ENCODE results near the gene SSX2IP.
A peak's percentile ranks its signal among the peaks of the same experiment; 100 is the strongest.

SSX2IP gene

GRCh38 chr1:84711121-84711520 lies 20.9 kb upstream of the SSX2IP start:
- intact Hi-C loops (cut with DNase I) = no loop called here
- DNase-seq = no peak

- intact Hi-C loops (cut with DNase I) = no loop called here
- no peak for DNase-seq
Measured at GRCh38 chr1:84709131-84709530, 18.9 kb upstream of the SSX2IP start.

GRCh38 chr1:84708031-84708430 lies 17.8 kb upstream of the SSX2IP start:
- intact Hi-C loops (cut with DNase I) = no loop called here
- no peak for DNase-seq

GRCh38 chr1:84705513-84705912 lies 15.3 kb upstream of the SSX2IP start:
- no peak for DNase-seq
- intact Hi-C loops (cut with DNase I) = no loop called here

GRCh38 chr1:84704872-84705417 lies 14.7 kb upstream of the SSX2IP start:
- no peak for DNase-seq
- intact Hi-C loops (cut with DNase I) = no loop called here

DNA sequence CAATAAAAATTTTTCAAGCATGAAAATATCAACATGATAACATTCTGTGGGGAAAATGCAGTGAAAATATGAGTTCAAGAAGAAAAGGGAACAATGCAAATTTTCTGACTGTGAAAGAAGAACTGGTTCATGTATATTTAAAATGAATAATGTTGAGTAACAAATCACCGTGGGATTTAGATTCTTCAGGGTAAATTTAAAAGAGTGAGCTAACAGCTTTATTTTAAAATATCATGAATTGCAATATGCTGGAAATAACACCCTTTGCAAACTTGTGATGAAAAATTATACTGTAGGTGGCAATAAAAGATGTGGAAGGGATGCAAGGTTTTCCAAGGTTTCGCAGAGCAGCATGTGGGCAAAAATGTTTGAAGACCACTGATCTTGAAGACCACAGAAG lies 13.2 kb upstream of the SSX2IP start:
- intact Hi-C loops (cut with DNase I) = no loop called here
- no peak for DNase-seq

DNA sequence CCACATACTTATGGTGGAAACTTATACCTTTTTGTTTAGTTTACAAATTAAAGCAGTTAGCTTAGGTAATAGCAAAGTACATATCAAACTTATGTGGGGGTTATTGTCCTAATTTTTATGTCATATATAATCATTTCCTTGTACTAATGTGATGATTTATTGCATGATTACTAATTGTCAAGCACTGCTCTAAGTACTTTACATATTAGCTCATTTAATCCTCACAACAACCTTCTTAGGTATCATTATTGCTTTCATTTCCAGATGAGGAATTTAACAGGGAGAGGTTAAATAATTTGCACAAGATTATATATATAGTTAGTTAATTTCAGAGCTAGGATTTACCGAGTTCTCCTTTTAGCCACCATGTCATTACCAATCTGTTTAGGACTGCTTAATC lies 11.9 kb upstream of the SSX2IP start:
- intact Hi-C loops (cut with DNase I) = no loop called here
- no peak for DNase-seq

GRCh38 chr1:84701376-84701775 lies 11.1 kb upstream of the SSX2IP start:
- DNase-seq = no peak
- intact Hi-C loops (cut with DNase I) = no loop called here

DNA sequence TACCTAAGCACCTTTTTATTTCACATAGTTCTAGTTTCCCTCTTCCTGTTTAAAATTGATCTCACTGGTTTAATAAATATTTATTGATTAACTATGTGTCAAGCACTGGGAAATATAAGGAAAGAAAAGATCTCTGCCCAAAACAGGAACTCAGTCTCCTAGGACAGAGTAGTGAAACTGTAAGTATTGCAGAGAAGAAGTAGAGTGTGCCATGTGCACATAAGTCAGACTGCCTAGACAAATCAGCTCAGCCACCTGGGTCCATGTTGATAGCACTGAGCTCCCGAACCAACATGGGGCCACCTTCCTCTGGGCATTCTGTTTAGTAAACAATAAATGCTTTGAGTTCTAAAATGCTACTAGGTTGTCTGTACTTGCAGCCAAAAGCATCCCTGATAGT lies 9.8 kb upstream of the SSX2IP start:
- no peak for DNase-seq

DNA sequence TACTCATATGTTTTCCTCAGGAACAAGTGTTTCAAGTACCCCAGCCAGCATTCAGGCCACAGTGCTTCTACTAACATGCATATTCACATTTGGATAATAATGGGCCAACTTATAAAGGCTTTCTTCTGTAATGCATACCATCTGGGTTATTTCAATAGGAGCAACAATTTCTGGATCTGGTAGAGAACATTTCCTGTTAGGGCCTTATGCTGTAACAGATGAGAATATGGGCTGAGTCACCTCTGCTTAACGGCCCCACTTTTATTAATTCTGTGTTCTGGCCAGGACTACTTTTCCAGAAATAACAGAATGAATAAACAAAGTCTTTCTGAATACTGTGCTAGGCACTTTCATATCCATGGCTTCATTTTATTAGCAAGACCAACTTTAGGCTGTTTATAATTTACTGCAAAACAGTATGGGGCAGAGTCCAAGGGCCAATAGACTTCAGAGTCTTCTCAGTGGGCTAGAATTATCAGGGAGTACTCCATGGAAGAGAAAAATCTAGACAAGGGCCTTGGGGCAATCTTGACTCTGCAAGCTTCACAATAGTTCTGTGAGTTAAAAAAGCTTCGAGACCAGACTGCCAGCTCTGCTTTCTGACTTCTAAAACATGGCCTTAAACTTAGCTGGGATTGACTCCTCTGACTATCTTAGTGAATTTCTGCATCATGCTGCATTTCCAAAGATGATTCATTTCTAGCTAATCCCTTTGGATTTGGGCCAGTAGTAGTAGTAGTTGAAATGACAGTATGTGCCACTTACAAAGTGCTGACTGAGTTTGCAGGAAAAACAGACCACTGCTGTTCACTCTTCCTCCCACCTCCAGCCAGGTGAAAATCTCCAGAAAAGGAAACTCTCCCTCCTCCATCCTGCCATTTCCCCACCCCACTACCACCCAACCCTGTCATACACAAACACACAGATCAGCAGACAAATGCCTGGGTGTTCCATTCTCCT lies 8.2 kb upstream of the SSX2IP start:
- no peak for DNase-seq
- intact Hi-C loops (cut with DNase I) = no loop called here

More for the DNA sequence above, 9.8 kb upstream of the SSX2IP start:
- intact Hi-C loops (cut with DNase I) = no loop called here

- intact Hi-C loops (cut with DNase I) = no loop called here
- DNase-seq = no peak
Measured at GRCh38 chr1:84693785-84694184, 3.5 kb upstream of the SSX2IP start.

DNA sequence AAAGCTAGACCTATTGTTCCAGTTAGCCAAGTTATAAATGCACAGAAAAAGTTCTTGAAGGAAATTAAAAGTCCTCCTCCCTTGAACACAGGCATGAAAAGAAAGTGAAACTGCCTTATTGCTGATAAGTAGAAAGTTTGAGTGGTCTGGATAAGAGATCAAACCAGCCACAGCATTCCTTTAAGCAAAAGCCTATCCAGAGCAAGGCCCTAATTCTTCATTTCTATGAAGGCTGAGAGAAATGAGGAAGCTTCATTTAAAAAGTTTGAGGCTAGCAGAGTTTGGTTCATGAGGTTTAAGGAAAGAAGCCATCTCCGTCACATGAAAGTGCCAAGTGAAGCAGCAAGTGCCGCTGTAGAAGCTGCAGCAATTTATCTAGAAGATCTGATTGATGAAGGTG lies 2.7 kb upstream of the SSX2IP start:
- intact Hi-C loops (cut with DNase I) = no loop called here
- DNase-seq = no peak

GRCh38 chr1:84692391-84692790 lies 2.1 kb upstream of the SSX2IP start:
- intact Hi-C loops (cut with DNase I) = no loop called here
- DNase-seq = no peak

DNA sequence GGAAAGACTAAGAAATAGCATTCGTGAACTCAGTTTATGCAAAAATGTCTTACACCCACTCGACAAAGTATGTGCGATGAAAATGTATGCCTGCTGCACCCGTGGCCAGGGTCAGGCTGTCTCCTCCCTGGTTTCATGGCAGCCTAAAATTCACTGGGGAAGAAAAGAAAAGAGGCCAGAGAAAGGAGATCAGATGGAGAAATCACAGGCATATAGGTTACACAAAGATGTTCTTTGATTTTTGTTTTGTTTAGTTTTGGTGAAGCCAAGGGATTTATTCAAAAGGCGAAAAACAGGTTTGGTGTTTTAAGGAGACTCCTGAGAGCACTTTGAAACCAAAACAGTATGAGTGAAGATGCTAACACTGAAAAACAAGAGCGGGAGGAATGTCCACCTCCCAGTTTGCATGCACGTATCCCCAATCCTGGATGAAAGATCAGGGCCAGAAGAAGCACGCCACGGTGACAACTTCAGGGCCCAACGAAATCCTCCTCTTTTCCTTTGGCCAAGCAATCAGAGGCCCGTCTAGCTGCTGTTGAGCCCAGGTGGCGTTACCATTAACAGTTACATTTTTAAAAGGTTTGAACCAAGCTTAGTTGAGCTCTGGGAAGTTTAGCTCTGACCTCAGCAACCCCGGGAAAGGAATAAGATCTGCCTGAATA lies 992 bp upstream of the SSX2IP start:
- DNase-seq = no peak
- intact Hi-C loops (cut with DNase I) = no loop called here

DNA sequence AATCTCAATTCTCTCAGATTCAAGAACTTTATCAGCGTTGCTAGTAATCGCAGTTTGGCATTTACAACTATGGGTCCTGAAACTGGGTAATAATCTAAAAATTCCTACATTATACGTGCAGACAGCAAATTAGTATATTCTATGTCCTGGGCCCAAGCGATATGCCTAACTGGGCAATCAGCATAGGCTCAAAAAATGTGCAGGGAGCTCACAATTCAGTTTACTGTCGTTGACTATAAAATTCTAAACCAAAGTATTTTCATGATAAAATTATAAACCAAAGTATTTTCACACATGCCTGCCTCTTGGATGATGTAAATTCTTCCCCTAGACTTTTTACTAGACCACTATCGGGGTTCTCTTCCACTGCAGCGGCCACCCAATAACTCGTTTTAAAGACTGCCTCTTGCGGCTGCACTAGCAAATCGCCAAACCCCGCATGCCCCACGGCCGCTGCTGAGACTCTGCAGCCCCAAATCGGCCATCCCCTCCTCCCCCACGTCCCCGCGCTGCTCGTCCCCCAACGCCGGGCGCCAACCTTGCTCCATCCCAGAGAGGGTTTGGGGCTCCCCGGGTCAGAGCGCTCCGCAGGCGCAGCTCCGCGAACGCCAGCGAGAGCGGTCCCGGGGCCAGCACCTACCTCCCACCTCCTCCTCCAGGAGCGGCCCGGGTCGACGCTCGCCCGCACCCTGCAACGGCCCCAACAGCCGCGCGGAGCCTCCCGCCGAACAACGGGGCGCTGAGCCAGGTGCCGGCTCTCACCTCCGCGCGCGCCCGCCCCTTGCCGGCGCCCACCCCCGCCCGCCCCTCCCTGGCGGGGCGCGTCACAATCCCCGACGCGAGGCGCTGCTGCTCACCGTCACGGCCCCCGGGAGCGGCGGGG lies 506 bp downstream of the SSX2IP start:
- DNase-seq = peak; percentile 59 to 95 (median 72)
- intact Hi-C loops (cut with DNase I) = loop anchor here (5.0 to 10.0 kb wide), 2 partner anchors 65 to 67 kb away; no protein-coding TSS in a partner anchor

GRCh38 chr1:84688463-84689061 lies 1.7 kb downstream of the SSX2IP start:
- DNase-seq = no peak
- intact Hi-C loops (cut with DNase I) = loop anchor here (5.0 to 10.0 kb wide), 2 partner anchors 66 kb away; no protein-coding TSS in a partner anchor

DNA sequence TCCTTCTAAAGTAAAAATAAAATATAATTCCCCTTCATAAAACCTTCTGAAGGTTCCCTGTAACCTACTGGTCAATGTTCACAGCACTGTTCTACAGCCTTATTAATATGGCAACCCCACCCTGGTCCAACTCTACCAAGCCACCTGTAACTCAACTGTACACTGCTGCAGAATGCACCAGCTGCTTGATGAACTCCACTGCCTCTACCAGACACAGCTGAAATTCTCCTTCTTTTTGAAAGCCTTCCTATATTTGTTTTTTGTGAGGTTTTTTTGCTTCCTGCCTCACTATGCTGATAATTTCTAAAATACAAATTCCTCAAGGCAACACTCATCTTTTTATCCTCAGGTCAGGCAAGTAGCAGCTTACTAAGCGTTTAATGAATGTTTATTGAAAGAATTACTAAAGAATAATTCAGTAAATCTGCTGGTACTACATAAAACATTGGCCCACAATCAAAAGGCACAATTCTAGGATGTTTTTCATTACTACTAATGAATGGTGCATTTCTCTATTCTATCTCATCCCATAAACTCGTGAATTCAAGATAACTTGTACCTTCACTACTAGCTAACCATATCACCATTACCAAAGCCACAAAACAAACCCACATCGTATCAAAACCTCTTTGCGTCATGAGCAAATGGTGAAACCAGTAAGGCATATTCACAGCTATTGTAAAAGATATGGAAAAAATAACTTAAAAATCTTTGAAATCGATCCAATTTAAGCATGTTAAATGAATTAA lies 2.4 kb downstream of the SSX2IP start:
- intact Hi-C loops (cut with DNase I) = loop anchor here (5.0 to 10.0 kb wide), 2 partner anchors 66 to 67 kb away; no protein-coding TSS in a partner anchor
- DNase-seq = no peak

DNA sequence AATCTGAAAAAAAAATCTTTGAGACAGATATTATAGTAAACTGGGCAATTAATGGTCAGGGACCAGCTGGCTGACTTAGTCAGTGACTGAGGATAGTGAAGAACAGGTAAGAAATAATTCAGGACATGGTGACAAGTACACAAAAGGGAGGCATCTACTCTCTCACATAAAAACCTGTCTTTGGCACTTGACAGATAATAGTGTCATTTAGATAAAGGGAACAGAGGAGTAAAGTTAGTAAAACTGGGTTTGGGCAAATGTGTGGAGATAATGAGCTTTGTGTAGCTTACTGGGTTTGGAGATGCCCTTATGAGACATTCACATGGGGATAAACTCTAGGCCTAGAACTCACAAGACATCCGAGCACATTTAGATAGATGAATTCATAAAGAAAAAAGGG lies 4.0 kb downstream of the SSX2IP start:
- DNase-seq = no peak
- intact Hi-C loops (cut with DNase I) = loop anchor here (5.0 to 10.0 kb wide), 2 partner anchors 64 to 69 kb away; no protein-coding TSS in a partner anchor

DNA sequence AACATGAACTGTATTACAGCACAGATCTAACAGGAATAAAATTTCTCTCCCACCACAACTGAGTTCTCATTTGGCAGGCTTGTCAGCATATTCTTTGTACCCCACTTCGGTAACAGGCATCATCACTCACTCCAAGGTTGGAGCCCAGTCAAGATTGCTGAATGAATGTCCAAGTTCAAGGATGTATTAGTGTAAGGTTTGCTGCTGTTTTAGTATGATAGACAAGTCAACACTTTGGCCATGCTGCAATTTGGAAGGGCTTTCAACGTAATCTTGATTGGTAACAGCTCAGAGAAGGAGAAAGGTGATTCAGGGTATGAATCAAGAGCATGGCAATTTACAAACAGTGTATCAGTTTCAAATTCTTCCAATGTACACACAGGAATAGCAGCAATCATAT lies 6.8 kb downstream of the SSX2IP start:
- no peak for DNase-seq
- intact Hi-C loops (cut with DNase I) = loop anchor here (10.0 kb wide), 1 partner anchor 71 kb away; no protein-coding TSS in a partner anchor

All from posterior cingulate gyrus (tissue), 11 donors.